Cortex of kidney (tissue), 1 donor: Measurements from ENCODE around the gene ITK.
"Not testable (repeated sequence)": the region's sequence is repeated elsewhere in the genome, so short reads cannot be mapped to it uniquely, and the experiment has no call there.

ENCODE experiments used
- DNase-seq: peaks from one replicate; lab custom pipeline; 2025; lab: John Stamatoyannopoulos, UW

Gene ITK

DNA sequence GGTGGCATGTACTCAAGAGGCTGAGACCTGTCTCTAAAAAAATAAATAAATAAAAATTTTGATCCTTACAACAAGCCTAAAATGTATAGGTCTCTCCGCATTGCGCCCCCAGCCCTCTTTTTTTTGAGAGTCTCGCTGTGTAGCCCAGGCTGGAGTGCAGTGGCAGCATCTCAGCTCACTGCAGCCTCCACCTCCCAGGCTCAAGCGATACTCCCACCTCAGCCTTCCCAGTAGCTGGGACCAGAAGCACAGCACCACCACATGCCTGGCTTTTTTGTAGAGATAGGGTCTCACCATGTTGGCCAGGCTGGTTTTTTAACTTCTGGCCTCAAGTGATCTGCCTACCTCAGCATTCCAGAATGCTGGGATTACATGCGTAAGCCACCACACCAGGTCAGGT lies 12.4 kb upstream of the ITK start:
- no peak for DNase-seq

DNA sequence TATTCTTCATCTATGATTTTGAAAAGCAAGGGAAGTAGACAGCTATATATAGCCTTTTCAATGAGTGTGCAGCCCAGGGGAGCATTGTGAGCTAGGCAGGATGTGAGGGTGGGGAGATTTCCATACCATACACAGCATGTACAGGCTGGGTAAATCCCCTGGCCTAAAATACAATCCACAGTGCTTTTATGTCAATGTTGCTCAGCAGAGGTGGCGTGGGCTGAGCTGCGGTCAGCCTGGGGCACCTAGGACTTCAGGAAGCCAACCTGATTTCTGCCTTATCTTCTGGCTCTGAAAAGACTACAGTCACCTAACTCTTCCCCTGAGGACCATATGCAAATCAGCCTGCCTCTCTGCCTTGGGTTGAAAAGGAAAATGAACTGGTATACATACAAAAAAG lies 8.2 kb upstream of the ITK start:
- DNase-seq, result no peak

DNA sequence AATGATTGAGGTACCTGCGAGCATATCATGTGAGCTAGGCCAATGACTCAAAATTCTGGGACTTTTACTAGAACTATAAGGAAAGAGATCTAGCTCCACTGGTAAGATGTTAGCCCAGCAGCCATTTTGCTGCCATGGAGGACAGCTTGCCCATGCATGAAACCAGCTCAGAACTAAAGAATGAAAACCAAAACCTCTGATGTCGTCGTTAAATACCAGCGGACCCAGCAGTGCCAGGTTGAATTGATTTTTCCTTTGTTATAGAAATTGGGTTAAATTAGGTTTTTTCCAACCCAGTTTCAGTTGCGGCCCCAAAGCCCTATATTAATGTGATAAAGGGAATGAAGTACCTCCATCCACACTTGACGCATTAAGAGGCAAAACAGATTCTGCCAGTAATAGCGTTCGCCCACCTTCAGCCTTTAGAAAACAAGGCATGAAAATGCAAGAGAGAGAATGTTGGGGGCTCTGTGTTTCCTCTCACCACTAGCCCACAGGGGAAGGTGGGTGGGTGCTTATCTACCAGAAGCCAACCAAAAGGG lies 5.5 kb upstream of the ITK start:
- no peak for DNase-seq

DNA sequence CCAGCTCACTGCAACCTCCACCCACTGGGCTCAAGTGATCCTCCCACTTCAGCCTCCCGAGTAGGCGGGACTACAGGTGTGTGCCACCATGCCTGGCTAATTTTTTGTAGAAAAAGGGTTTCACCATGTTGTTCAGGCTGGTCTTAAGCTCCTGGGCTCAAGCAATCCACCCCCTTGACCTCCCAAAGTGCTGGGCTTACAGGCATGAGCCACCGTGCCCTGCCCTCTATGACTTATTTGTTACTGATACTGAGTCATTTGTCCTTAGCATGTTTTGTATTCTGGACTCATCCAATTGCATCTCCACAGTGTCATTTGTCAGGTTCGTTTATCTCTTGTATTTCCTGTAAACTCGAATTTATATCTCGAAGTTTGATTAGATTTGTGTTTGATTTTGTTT lies 2.7 kb upstream of the ITK start:
- DNase-seq, result no peak

DNA sequence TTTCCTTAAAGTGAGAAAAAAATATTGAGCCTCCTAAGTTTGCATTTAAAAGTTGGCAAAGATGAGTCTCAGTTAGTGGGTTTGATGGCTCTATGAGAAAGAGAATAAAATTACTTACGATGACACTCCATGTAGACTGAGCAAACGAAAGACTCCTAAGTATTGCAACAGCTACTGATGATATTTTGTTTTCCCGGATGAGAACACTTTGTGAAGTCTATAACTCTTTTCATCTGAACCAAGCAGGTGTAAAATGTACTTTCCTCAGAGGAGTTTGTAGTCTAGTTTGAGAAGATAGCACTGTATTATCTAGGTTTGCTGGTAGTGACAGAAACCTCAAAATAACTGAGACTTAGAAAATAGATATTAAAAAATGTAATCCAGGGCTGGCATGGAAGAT lies 1.7 kb upstream of the ITK start:
- no peak for DNase-seq

DNA sequence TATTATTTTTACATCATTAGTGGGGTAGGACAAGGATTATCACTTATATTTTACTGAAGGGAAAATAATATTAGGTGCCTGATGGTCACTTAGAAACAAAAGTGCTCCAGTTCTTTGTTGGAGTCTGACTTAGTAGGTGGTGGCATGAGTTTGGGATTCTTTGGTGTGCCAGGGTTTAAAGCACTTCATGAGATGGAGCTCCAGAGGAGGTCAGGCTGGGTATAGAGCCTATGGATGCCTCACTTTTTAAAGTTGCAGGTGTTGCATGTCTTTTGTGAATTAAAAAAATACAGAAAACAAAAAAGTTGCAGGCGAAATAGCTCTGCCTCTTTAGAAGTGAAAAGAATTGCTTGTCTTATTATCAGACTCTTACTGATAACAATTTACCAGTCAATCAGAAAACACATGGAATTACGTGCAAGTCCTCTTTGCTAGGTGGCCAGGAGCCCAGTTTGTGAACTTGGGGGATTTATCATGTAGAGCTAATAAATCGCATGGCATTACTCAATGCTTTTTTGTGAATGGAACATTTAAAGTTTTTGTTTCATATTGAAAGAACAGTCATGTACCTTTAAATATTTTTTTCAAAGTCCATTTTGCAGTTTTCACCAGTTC lies 1.6 kb downstream of the ITK start:
- DNase-seq, result no peak

DNA sequence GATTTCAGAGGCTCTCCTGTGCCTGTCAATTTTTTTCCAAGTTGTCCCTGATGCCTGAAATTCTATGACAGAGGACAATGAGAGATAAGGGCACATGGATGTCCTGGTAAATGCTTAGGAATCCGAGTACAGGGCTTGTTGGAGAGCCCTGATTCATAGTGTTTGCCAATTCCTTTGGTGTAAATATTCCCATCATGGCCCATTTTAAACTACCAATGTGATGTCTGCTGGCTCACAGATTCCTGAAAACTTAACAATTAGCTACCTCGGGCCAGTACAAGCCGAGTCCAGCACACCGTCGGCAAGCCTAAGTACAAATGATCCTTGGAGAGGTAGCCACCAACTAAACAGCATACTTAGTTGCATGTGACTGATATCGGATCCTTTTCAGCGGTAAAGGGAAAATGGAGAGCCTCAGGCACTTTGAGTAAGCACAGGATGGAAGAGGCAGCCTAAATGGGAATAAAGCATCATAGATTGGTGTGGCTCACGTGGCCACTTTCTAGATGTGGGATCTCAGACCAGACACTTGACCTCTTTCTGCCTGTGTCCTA lies 3.6 kb downstream of the ITK start:
- DNase-seq, result no peak

DNA sequence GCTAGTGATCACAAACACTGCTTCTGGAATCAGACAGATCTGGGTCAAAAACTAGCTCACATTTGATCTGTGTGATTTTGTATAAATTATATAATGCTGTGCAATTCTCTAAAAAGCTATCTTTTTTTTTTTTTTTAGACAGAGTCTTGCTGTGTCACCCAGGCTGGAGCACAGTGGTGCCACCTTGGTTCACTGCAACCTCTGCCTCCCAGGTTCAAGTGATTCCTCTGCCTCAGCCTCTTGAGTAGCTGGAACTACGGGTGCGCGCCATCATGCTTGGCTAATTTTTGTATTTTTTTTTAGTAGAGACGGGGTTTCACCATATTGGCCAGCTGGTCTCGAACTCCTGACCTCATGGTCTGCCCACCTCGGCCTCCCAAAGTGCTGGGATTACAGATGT lies 4.5 kb downstream of the ITK start:
- DNase-seq, result not testable (repeated sequence)

DNA sequence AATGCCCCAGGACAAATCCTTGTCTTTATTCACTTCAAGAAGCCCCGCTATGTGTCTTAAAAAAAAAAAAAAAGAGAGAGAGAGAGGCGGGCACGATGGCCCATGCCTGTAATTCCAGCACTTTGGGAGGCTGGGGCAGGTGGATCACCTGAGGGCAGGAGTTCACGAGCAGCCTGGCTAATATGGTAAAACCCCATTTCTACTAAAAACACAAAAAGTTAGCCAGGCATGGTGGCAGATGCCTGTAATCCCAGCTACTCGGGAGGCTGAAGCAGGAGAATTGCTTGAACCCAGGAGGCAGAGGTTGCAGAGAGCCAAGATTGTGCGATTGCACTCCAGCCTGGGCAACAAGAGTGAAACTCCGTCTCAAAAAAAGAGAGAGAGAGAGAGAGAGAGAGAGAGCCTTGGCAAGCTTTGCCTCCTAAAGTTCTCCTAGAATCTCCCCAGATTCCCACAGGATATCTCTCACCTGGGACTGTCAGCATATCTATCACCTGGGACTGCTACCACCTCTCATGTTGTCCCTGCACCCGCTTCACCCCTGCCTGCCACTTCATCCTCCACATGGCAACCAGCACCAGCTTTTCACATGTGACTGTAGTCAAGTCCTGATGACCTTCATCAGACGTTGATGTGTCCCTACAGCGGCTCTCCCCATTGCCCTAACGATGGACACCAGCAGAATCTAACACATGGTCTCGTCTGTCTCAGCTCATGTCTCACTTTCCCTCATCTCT lies 5.8 kb downstream of the ITK start:
- DNase-seq, result no peak

DNA sequence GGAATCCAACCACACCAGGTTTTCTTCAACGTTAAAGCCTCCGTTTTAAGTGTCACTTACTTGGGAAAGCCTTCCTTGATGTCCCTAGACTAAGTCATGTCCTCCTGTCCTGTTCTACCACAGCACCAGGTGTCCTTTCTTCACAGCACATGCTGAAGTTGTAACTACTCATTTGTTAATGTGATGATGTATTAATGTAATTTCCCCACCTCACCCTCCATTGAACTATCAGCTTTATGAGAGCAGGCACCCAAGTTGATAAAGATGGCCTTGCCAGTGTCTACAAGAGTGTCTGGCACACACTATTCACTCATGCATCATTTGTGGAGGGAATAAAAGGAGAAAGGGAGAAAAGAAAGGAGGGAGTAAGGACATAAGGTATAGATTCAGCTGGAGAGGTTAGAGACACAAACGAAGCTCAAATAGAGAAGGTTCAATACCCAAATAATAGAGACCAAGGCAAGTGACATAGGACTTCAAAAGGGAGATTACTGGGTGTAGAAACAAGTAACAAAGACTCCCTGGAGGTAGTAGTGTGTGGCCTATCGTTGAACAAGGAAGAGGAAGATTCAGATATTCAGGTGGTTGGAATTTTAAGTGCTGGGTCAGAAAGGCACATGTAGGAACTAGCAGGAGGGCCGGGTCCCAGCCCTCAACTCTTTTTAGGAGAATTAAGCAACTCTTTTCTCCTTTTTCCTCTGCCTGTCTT lies 6.6 kb downstream of the ITK start:
- no peak for DNase-seq

DNA sequence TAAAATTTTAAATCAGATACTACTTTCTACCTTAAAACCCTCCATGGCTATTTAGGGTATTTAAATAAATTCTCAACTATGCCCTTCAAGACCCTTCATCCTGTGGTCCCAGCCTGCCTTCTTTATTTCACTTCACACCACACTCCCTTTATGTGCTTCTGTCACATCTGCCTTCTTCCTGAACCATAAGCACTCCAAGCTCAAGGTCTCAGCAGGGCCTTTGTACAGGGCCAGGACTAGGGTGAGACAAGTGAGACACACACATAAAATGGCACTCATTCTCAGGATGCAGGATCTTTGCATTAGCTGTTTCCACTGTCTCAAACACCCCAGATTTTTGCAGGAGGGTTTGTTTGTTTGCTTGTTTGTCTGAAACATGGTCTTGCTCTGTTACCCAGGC lies 7.6 kb downstream of the ITK start:
- no peak for DNase-seq

DNA sequence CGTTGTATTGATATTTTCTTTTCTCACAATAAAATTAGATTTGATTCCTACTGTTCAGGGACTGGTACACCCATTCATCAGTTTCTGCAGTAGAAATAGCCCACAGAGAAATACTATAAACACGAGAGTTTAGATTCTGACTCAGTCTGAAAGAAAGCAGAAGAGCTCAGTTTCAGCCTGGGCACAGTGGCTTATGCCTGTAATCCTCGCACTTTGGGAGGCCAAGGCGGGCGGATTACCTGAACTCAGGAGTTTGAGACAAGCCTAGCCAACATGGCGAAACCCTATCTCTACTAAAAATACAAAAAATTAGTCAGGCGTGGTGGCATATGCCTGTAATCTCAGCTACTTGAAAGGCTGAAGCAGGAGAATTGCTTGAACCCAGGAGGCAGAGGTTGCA lies 8.6 kb downstream of the ITK start:
- DNase-seq, result no peak

DNA sequence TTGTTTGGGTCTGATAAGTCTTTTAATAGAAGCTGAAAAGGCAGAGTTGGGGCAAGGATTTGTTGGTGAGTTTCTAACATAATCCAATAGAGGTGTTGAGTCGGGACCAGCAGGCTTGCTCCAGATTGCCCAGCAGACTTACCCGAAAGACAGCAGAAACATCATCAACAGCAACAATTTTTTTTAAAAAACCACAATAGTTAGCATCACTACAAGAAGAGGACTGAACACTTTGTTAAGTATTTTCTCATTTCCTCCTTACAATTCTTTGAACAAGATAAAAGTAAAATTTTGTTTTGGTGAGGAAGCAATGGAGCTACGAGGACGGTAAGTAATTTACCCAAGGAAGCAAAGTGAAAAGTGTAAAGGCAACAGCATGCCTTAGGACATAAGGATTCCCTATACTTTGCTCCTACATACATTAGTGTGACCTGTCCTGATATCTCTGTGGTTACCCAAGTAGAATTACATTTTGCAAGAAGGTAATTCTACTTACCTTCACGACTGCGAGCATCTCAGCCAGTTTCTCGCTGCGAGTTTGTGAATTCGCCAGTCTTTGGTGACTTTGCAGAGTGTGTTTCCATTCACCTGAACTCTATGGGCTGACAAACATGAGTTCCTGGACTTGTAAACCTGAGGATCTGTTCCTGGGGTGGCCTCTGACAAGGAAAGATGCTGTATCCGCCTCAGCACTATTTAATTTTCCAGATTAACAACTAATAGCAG lies 13.2 kb downstream of the ITK start:
- no peak for DNase-seq

DNA sequence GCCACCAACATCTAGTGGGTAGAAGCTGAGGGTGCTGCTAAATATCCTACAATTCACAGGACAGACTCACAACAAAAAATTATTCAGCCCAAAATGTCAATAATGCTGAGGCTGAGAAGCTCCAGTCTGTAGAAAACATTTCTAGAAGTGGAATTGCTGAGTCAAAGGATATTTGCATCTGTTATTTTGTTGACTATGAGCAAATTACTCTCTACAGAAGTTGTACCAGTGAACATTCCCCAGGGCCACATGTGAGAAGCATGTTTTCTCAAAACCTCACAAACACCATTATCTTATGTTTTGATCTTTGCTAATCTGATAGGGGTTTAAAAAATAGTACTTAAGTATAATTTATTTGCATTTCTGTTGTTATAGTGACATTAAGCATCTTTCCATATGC lies 15.4 kb downstream of the ITK start:
- no peak for DNase-seq

DNA sequence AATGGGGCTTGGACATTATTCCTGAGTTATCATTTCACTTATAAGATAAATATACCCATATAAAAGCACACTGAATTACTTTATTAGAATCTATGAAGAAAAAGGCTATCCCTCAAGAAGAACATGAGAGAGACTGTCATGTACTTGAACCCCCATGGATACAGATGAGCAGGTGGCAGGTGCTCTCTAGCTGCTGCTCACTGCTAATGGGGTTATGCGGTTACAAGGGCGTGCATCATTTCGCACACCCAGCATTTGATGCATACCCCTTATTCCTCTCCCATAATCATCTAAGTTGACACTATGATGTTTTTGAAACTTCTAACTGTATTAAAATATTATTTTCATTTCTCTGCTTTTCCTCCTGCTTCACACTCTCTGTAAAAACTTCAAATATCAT lies 16.4 kb downstream of the ITK start:
- DNase-seq, result no peak

DNA sequence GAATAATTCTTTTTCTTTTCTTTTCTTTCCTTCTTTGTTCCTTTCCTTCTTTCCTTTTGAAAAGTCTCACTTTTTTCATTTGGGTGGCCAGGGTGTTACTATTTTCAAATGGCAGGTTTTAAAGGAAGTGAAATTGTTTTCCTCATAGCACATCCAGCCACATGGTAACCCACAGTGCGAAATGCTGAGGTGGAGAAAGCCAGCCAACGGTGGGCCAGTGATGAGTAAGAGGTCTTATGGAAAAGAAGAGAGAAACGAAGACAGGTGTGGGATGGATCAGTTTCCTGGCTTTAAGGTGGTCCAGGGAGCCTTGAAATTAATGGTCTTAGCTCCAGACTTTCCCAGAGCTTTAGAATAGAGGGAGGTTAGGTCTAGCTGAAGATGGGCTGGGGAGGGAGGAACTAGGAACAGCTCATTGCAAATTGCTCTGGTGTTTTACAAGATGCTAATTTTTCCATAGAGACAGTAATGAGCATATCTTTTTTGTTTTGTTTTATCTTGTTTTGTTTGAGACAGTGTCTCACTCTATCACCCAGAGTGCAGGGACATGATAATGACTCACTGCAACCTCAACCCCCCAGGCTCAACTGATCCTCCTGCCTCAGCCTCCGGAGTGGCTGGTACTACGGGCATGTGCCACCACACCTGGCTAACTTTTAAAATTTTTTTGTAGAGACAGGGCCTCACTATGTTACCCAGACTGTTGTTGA lies 17.8 kb downstream of the ITK start:
- no peak for DNase-seq

DNA sequence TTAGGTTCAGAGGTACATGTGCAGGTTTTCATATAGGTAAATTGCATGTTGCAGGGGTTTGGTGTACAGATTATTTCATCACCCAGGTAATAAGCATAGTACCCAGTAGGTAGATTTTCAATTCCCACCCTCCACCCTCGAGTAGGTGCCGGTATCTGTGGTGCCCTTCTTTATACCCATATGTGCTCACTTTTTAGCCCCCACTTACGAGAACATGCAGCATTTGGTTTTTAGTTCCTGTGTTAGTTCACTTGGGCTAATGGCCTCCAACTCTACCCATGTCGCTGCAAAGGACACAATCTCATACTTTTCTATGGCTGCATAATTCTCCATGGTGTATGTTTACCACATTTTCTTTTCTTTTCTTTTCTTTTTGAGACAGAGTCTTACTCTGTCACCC lies 21.2 kb downstream of the ITK start:
- no peak for DNase-seq

DNA sequence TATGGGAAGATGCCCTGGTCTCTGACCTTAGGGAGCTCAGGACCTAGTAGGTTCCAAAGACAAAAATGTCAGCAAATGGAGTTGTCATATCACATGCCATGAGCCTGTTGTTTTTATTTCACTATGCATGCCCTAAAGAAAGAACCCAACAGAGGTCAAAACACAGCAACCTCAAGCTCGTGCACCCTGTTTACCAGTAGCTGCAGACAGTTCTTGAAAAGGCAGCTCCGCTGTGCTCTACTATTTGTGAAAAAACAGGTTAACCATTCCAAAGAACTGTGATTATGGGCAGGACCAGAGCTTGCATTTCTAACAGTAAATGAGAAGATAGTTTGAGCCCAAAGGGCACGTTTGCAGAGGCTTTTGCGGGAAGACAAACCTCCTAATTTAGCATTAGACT lies 22.8 kb downstream of the ITK start:
- DNase-seq, result no peak

DNA sequence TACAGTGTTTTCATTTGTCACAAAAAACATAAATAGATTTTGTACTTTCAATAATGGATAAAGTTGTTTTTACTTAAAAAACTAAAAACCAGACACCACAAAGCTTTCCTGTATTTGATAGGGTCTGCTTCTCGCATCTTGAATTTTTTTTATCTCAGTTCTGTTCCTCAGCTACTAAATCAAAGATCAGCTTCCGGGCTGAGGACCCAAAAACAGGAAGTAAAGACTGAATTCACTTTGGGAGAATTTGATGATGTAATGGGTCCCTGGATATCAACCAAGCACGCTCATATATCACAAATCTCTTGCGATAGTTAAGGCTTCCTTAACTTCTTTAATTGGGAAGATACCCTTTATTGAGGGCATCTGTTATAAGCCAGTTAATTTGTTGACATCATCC lies 24.1 kb downstream of the ITK start:
- no peak for DNase-seq

DNA sequence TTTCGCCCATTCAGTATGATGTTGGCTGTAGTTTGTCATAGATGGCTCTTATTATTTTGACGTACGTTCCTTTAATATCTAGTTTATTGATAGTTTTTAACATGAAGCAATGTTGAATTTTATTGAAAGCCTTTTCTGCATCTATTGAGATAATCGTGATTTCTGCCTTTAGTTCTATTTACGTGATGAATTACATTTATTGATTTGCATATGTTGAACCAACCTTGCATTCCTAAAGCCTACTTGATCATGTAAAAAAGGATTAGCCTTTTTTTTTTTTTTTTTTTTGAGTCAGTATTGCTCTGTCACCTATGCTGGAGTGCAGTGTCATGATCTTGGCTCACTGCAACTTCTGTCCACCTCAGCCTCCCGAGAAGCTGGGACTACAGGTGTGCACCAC lies 25.1 kb downstream of the ITK start:
- DNase-seq, result no peak

DNA sequence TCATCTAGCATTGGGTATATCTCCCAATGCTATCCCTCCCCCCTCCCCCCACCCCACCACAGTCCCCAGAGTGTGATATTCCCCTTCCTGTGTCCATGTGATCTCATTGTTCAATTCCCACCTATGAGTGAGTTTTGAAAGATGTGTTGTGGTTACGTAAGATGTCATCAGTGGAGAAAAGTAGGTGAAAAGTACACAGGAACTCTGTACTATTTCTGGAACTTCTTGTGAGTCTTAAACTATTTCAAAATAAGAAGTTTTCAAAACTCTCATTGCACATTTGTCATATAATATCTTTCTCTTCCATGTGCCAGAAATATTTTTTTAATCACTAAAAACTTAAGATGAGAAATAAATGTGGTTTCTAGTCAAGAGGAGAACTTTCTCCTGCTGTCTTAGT lies 30.0 kb downstream of the ITK start:
- DNase-seq, result not testable (repeated sequence)

DNA sequence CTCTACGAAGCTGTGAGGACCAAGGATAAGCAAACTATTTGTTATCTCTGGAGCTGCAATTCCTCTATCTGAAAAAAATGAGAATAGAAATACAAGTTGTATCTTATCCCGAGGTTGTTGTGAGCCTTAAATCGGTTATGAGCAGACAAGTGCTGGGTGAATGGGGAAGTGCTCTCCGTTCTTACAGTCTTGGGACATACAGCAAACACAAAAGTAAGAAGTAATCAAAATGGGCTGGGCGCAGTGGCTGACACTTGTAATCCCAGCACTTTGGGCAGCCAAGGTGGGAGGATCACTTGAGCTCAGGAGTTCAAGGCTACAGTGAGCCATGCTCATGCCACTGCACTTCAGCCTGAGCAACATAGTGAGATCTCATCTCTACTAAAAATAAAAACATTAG lies 31.7 kb downstream of the ITK start:
- no peak for DNase-seq
